HG02840 (cell line): ENCODE results near the gene ADRB1.

Source experiments
- ATAC-seq: cut with Tn5 transposase; IDR thresholded peaks from one replicate; pipeline ENCODE4 v1.9.1; 2021; ENCODE audit warnings: mild to moderate bottlenecking, moderate library complexity, moderate number of reproducible peaks; ENCODE audit not compliant: unreplicated experiment, low FRiP score

The ADRB1 gene

DNA sequence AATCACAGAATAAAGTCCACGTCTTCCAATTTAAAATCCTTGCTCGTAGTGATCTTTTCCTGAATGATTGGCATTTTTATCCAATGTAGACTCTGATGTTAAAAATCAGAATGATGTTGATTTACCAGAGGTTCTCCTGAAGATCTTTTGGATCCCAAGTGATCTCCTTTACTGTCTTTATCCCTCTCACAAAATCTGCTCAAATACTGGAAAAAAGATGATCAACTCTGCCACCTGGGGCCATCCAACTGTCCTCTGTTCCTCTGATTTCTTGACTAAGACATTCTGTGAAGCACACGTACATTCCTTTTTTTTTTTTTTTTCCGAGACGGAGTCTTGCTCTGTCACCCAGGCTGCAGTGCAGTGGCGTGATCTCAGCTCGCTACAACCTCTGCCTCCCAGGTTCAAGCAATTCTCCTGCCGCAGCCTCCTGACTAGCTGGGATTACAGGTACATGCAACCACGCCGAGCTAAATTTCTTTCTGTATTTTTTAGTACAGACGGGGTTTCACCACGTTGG, 18.0 kb upstream of the ADRB1 start:
- ATAC-seq = no peak

DNA sequence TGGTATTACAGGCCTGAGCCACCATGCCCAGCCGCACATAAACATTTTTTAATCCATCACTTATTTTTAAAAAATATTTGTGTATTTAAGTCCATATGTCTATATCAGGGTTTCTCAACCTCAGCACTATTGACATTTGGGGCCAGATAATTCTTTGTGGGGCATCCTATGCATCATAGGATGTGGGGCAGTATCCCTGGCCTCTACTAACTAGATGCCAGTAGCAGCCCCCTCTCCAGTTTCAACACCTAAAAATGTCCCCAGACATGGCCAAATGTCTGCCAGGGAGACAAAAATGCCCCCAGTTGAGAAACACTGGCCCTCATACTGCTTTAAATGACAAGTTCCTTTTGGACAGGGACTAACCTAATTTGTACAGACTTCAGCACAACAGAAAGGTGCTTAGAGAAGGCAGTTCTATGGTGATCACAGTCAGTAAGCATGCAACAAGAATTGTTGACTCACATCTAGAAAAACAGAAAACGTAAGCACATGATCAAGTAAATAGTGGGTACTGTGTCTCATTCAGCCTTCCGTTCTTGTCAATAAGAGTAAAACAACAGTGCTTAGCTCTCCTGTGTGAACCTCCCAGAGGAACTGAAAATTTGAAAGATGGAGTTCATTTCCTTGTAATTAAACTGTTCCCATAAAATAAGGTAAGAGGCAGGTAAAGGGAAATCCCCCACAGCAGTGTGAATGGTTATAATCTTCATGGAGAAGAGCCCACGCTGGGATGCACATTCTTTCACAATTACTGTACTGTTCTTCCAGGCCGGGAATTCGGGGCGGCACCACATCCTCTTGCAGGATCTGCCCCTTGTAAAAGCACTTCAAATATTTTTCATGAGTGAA, 17.3 kb upstream of the ADRB1 start:
- ATAC-seq = no peak

DNA sequence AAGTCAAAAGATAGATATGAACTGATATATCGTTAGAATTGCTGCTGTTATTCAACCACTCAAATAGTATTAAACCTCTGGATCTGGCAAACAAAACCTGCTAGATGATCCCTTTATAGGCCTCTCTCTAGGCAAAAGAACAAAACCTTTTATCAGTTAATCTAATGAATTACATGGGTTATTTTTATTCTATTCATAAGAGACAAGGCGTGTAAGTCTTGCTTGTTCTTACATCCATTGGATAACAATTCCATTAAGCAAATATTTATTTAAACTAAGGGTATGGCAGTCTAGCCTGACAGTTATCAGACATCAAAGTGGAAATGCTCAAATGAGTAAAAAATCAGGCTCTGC, 16.6 kb upstream of the ADRB1 start:
- no peak for ATAC-seq

DNA sequence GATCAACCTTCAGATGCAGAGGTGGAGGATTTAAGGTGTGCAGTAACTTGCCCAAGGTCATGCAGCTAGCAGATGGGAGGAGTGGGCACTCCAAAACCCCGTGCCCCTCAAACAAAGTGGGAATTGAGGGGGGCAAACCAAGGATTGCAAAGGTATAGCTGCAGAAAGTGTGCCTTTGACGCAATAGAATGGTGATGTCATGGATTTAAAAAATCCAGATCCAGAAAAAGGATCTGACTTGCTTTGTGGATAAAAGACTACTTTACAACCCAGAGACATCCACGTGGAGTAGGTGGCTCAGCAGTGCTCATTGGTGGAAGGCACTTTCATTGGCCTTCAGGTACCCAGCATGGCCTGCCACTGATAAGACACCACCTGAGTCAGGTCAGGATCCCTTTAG, 15.7 kb upstream of the ADRB1 start:
- no peak for ATAC-seq

DNA sequence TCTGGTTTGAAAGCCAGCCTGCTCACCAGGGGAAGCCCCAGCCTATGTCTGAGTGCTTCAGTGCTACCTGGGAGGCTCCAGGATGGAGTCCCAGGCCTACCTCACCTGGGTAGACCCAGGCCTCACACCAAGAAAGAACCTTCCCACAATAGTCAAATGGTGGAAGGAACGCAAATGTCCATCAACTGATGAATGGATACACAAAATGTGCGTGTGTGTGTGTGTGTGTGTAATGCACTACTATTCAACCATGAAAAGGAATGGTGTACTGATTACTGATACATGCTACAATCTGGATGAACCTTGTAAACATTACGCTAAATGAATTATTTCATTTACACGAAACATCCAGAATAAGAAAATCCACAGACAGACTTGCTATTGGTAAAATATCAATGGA, 15.2 kb upstream of the ADRB1 start:
- no peak for ATAC-seq

DNA sequence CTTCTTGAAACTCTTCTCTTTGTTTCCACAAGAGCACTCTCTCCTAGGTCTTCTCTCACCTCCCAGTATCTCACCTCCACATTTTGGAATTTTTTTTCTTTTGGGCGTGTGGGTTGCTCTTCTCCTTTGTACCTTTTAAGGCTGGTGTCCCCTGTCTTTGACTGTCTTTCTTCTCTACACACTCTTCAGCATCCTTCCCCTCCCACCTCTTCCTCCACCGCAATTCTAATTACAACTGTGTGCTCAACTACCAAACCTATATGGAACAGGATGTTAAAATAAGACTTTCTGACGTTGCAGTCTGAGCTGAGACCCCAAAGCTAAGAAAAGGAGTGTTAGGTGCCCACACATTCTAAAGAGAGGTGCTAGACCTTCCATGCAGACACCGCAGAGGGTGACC, 14.0 kb upstream of the ADRB1 start:
- no peak for ATAC-seq

DNA sequence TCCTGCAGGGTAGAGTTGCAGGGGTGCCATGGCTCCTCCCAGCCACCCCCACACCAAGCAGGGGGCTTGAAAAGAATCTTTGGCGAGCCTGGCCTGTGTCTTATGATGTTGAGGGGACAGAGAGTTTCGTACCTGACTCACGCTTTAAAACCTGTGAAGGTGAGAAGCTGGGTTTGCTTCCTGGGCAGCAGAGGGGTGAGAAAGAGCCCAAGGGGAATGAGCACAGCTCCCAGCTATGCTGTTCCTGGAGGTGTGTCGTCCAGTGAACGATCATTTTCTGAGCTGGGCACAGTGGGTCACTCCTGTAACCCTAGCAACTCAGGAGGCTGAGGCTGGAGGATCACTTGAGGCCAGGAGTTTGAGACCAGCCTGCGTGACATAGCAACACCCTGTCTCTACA, 13.5 kb upstream of the ADRB1 start:
- no peak for ATAC-seq

DNA sequence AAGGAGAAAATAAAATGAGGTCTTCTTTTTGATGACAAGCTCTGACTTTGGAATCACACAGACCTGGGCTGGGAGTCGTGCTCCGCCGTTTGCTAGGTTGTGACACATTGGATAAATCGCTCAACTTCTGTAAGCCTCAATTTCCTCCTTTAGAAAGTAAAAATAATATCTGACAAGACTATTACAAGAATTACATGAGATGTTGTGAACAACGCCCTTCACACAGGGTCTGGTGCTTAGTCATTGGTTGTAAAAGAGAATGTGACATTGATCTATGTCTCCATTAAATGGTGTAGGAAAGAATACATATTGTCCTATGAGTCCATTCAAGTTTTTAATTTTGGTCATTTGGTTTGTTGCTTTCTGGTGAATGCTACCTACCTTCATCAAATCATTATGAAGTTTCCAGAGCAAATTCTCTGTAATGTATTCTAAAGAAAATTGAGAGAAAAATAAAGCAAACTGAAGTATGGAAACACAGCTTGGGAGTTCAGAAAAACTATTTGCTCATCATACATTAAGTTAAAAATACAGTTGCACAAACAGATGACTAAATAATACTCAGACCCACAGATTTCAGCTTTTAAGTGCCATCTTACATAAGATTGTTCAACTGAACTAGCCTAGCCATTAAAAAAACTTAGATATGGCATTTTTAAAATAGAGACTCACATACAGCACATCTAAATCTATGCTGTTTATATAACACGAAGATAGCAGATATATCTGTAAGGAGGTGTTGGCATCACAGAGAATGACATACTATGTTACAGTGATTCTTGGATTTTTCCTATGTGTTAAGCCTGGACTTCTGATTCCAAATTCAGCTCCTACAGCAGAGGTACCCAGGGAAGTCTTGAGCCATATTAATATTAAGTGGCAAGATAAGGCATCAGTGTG, 12.3 kb upstream of the ADRB1 start:
- no peak for ATAC-seq

DNA sequence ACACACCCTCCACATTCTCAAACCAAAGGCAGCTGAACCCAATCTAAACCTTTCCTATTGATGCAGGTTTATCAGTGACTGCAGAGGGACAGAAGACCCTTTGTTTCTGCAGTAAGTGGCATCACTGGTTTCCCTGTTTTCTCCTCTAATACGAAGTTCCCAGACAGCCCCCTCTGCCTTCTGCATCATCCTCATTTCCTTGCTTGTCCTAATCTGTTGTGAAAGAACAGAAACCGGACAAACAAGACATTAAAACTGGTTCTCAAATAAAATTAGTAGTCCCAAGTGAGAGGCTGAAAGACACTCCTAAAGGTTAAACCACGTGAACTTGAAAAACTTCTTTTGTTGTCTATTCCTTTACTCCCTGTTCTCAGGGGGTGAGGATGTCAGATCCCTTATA, 10.1 kb upstream of the ADRB1 start:
- ATAC-seq = no peak

DNA sequence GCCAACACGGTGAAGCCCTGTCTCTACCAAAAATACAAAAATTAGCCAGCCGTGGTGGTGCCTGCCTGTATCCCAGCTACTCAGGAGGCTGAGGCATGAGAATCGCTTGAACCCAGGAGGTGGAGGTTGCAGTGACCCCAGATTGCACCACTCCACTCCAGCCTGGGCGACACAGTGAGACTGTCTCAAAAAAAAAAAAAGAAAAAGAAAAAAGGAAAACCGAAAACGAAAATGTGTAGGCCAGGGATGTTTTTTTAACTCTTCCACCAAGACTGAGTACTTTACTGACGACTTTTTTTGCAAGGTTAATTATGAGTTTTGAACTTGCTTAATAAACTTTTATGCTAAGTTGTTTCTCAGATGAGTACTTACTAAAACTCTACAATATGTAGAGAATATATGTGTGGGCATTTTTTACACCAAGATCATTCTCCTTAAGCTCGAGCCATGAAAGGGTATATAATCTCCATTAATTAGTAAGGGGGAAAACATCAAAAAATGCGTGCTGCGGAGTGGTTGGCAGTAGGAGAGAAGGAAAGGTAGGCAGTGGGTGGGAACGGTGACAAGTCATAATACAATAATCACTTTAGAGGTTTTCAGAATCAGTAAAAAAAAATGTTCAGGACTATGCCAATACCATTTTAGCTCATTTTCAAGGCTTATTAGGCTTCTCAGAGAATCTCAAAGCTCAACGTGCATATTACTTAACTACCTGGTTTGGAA, 8.6 kb upstream of the ADRB1 start:
- ATAC-seq = no peak

DNA sequence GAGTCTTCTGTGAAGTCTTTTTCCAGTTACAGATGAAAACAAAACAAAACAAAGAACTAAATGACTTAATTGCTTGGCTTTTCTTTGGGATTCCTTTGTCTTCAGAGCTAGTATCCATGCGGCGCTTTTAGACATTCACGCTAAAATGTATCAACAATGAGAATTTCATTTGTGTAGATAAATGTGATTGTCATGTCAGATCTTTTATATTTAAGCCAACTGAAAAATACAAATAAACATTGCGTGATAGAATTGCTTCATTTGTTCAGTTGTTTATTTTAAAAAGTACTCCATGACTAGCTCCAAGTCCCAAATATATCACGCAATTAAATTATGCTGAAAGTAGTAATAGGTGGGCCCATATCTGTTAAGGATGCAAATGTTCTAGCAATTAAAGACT, 7.9 kb upstream of the ADRB1 start:
- no peak for ATAC-seq

DNA sequence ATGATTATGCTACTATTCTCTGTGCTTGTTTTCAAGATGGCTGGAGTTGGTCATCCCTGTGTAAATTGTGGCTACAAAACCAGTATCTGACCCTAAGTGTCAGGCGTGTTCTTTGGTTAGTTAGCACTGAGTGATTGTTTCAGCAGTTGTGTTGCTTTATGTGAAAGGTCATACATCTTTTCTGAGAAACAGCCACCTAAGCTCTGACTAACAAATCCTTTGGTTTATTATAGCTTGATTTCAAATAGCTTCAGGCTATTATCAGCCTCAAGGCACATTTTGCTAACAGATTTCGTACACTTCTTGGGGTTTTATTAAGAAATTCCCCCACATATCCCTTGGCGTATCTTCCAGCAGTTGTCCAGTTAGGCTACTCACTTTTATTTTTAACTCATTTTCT, 4.8 kb upstream of the ADRB1 start:
- no peak for ATAC-seq

DNA sequence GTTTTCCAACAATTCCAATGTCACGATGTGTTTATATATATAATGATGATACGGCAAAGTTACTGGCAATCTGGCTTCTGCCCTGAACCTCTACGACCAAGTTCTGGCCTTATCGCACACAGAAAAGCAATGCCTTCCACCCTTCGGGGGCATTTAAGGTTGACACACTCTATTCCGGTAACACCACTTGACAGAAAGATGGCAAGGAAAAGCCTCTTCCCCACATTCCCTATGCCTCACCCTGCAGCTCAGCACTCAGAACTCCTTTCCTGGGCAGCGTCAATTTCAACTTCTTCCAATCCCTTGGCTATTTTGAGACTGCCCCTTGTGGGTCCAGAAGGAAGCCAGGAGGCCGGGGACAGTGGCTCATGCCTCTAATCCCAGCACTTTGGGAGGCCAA, 2.5 kb upstream of the ADRB1 start:
- ATAC-seq = no peak

DNA sequence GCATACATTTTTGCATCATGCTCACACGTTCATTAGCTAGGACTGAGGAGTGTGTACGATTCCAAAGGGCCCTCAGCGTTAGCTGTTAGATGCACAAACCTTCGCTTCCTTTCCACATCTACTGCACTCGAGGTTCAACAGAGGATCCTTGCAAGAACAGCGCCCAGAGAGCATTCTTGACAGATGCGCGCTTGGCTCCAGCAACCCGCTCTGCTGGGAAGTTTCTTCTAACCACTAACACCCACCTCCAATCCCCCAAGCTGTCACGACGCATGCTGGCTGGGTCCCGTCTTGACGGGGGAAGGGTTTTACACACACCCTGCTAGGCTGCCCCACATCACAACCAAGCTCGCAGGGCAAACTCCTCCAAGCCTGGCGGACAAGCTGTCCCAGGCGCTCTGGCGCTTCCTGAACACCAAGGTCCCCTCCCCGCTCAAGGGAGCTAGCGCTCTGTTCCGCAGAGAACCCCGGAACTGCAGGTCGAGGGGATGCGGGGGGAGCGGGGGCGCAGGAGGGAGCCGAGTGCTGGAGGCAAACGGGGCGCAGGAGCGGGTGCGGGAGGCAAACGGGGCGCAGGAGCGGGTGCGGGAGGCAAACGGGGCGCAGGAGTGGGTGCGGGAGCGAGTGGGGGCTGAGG, 653 bp upstream of the ADRB1 start:
- ATAC-seq = no peak

DNA sequence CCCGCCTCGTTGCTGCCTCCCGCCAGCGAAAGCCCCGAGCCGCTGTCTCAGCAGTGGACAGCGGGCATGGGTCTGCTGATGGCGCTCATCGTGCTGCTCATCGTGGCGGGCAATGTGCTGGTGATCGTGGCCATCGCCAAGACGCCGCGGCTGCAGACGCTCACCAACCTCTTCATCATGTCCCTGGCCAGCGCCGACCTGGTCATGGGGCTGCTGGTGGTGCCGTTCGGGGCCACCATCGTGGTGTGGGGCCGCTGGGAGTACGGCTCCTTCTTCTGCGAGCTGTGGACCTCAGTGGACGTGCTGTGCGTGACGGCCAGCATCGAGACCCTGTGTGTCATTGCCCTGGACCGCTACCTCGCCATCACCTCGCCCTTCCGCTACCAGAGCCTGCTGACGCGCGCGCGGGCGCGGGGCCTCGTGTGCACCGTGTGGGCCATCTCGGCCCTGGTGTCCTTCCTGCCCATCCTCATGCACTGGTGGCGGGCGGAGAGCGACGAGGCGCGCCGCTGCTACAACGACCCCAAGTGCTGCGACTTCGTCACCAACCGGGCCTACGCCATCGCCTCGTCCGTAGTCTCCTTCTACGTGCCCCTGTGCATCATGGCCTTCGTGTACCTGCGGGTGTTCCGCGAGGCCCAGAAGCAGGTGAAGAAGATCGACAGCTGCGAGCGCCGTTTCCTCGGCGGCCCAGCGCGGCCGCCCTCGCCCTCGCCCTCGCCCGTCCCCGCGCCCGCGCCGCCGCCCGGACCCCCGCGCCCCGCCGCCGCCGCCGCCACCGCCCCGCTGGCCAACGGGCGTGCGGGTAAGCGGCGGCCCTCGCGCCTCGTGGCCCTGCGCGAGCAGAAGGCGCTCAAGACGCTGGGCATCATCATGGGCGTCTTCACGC, 825 bp downstream of the ADRB1 start:
- no peak for ATAC-seq

DNA sequence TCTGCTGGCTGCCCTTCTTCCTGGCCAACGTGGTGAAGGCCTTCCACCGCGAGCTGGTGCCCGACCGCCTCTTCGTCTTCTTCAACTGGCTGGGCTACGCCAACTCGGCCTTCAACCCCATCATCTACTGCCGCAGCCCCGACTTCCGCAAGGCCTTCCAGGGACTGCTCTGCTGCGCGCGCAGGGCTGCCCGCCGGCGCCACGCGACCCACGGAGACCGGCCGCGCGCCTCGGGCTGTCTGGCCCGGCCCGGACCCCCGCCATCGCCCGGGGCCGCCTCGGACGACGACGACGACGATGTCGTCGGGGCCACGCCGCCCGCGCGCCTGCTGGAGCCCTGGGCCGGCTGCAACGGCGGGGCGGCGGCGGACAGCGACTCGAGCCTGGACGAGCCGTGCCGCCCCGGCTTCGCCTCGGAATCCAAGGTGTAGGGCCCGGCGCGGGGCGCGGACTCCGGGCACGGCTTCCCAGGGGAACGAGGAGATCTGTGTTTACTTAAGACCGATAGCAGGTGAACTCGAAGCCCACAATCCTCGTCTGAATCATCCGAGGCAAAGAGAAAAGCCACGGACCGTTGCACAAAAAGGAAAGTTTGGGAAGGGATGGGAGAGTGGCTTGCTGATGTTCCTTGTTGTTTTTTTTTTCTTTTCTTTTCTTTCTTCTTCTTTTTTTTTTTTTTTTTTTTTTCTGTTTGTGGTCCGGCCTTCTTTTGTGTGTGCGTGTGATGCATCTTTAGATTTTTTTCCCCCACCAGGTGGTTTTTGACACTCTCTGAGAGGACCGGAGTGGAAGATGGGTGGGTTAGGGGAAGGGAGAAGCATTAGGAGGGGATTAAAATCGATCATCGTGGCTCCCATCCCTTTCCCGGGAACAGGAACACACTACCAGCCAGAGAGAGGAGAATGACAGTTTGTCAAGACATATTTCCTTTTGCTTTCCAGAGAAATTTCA, 1.7 kb downstream of the ADRB1 start:
- no peak for ATAC-seq

DNA sequence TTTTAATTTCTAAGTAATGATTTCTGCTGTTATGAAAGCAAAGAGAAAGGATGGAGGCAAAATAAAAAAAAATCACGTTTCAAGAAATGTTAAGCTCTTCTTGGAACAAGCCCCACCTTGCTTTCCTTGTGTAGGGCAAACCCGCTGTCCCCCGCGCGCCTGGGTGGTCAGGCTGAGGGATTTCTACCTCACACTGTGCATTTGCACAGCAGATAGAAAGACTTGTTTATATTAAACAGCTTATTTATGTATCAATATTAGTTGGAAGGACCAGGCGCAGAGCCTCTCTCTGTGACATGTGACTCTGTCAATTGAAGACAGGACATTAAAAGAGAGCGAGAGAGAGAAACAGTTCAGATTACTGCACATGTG, 2.4 kb downstream of the ADRB1 start:
- ATAC-seq = no peak

DNA sequence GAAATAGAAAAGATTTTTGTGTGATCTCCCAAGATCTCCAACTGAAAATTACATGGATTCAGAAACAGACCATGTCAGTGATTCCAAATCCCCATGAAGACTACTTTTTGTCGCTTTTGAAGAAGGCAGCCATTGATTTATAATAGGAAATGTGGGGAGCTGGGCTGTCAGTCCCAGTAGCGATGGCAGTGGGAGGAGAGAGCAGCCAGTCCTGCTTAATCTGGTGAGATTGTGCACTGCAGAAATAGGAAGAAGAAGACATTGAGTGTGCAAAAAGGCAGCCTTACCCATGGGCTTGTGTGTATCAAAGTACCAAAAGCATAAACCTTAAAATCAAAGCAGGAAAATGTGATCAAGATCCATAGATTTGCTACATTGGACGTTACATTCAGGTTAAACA, 4.8 kb downstream of the ADRB1 start:
- ATAC-seq = no peak
